ENCODE data around the gene SLCO4C1.

The SLCO4C1 gene

GRCh38 chr5:102289251-102289899 lies 6.7 kb downstream of the SLCO4C1 start:
- DNase-seq (ENCODE audit: insufficient read length, low spot score) (no peak), FAIRE-seq (no peak)
- TF ChIP-seq POLR2A (IDR thresholded peaks at IDR 0.05; ENCODE audit: low read depth, low read length) = no peak

DNA sequence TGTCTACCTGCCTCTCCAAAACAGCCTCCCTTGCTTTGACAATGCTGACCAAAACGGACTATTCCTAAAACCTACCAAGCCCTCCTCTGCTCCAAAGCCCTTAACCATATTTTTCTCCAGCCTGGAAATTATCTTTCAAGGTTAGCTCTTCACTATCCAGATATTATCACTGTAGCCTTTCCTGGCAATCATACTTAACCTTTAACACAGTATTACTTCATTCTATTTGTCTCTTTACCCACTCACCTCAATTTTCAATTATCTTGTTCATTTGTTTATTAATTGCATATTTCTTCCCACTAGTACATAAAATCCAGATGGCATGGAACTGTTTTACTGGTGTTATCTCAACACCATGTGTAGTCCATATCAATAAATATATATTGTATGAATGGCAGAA lies 7.5 kb downstream of the SLCO4C1 start:
- DNase-seq (ENCODE audit: insufficient read length, low spot score) (no peak), FAIRE-seq (no peak)
- no peak for TF ChIP-seq POLR2A (IDR thresholded peaks at IDR 0.05; ENCODE audit: low read depth, low read length)

GRCh38 chr5:102286476-102286875 lies 9.6 kb downstream of the SLCO4C1 start:
- DNase-seq (ENCODE audit: insufficient read length, low spot score) = no peak
- no peak for FAIRE-seq
- TF ChIP-seq POLR2A (IDR thresholded peaks at IDR 0.05; ENCODE audit: low read depth, low read length) = no peak

GRCh38 chr5:102283102-102283797 lies 12.8 kb downstream of the SLCO4C1 start:
- DNase-seq (ENCODE audit: insufficient read length, low spot score) = no peak
- FAIRE-seq = no peak
- TF ChIP-seq POLR2A (IDR thresholded peaks at IDR 0.05; ENCODE audit: low read depth, low read length) = no peak

- FAIRE-seq = no peak
- TF ChIP-seq POLR2A (IDR thresholded peaks at IDR 0.05; ENCODE audit: low read depth, low read length) = no peak
- no peak for DNase-seq (ENCODE audit: insufficient read length, low spot score)
Measured at GRCh38 chr5:102279711-102280110, 16.4 kb downstream of the SLCO4C1 start.

DNA sequence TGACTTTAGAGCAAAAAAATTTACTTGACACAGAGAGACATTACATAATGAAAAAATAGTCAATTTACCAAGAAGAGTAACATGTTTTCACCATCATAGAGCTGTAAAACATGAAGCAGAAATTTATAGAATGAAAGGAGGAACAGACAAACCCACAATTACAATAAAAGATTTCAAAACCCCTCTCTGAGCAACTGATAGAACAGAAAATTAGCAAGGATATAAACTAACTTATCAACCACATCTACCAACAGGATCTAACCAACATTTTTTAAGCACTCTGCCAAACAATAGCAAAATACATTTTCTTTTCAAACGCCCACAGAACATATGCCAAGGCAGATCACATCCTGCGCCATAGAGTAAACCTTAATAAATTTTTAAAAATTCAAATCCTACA lies 17.9 kb downstream of the SLCO4C1 start:
- DNase-seq (ENCODE audit: insufficient read length, low spot score) (no peak), FAIRE-seq (no peak)
- TF ChIP-seq POLR2A (IDR thresholded peaks at IDR 0.05; ENCODE audit: low read depth, low read length) = no peak

DNA sequence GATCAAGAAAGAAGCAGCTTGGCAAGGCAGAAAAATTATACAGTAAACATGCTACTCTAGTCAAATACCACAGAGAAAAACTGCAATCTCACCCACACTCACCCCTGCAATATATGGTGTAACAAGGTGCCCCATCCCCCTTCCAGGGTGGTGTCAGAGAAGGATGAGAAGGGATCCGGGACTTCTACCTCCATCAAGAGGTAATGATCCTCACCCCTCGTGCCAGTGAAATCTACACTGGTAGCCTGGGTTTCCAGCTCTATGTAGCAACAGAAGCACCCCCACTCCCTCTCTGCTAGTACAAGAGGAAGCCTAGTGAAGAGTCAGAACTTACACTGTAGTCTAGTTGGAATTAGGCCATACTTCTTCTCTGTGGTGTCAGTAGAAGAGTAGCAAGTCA lies 18.9 kb downstream of the SLCO4C1 start:
- TF ChIP-seq POLR2A (IDR thresholded peaks at IDR 0.05; ENCODE audit: low read depth, low read length) = no peak
- FAIRE-seq (no peak), DNase-seq (ENCODE audit: insufficient read length, low spot score) (no peak)

DNA sequence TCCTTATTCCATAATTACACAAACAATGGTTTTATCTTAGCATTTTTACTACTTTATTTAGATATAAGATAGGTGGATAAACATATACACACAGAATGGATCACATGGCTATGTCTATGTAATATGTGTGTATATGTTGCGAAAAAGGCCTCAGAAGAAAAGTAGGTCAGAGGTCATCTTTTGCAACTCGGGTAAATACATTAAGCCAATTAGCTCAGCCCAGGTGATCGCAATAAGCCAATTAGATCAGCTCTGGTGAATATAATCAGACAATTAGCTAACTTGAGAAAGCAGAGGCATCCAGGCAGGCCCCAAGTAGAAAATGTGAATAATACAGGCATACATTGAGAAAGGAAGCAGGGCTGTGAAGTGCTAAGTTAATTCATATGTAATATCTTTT lies 24.3 kb downstream of the SLCO4C1 start:
- no peak for FAIRE-seq
- no peak for DNase-seq (ENCODE audit: insufficient read length, low spot score)
- TF ChIP-seq POLR2A (IDR thresholded peaks at IDR 0.05; ENCODE audit: low read depth, low read length) = no peak

DNA sequence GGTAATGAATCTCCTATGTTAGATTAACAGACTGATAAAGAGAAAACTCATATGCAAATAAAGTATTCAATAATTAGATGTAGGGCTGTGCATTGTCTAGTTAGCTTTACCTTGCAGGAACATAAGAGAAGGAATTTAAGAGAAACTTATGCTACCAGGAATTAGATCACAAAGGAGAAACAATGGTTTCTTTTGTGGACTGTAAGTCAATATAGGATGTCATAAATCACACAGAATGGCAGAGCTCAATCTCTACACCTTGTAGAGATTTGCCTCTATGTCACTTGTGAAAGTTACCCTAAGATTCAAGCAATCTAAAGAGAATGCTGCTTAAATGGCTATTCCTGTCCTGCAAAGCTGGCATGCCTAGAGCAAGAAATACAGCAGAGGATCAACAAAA lies 26.0 kb downstream of the SLCO4C1 start:
- FAIRE-seq = no peak
- DNase-seq (ENCODE audit: insufficient read length, low spot score) = no peak
- no peak for TF ChIP-seq POLR2A (IDR thresholded peaks at IDR 0.05; ENCODE audit: low read depth, low read length)

DNA sequence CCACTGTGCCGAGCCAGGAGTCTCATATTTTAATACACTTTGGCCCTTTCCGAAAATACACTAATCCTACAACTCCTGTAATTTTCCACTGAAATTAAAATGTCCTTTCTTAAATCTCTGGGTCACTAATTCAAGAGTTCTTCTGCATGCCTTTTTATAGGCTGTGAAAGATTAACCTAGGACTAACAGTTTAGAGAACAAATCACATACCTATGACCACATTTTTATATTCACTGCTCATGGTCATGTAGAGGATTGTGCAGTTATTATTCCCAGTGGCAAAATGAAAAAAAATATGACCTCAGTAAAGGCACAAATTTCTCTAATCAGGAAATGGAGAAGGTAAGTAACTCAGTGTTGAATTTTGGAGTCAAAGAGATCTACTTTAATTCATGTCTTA lies 33.4 kb downstream of the SLCO4C1 start:
- DNase-seq (ENCODE audit: insufficient read length, low spot score) = no peak
- no peak for TF ChIP-seq POLR2A (IDR thresholded peaks at IDR 0.05; ENCODE audit: low read depth, low read length)
- no peak for FAIRE-seq

GRCh38 chr5:102249381-102249780 lies 46.7 kb downstream of the SLCO4C1 start:
- DNase-seq (ENCODE audit: insufficient read length, low spot score) = no peak
- no peak for FAIRE-seq
- no peak for TF ChIP-seq POLR2A (IDR thresholded peaks at IDR 0.05; ENCODE audit: low read depth, low read length)

GRCh38 chr5:102243213-102243612 lies 52.9 kb downstream of the SLCO4C1 start:
- TF ChIP-seq POLR2A (IDR thresholded peaks at IDR 0.05; ENCODE audit: low read depth, low read length) = no peak
- FAIRE-seq = no peak
- no peak for DNase-seq (ENCODE audit: insufficient read length, low spot score)

DNA sequence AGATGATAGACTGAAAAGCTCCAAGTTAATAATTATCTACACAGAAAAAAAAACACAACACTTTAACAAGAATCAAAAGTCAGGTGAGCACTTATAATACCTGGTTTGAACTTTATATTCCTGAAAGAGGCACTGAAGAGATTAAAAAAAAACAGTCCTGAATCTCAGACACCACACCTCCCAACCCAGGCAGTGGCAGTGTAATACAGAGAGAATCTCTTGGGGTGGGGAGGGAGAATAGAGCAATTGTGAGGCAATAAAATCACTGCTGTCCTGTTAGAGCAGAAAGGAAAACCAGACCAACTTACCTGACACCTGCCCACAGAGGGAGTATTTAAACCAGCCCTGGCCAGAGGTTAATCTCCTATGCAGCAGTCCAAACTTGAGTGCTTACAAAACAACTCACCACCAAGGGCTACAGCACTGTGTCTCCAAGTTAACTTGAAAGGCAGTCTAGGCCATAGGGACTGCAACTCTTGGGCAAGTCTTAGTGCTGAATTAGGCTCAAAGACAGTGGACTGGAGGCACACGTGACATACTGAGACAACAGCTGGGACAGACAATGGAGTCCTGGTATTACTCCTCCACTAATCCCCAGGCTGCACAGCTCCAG lies 54.2 kb downstream of the SLCO4C1 start:
- FAIRE-seq (no peak), DNase-seq (ENCODE audit: insufficient read length, low spot score) (no peak)
- TF ChIP-seq POLR2A (IDR thresholded peaks at IDR 0.05; ENCODE audit: low read depth, low read length) = no peak

- no peak for DNase-seq (ENCODE audit: insufficient read length, low spot score)
- no peak for TF ChIP-seq POLR2A (IDR thresholded peaks at IDR 0.05; ENCODE audit: low read depth, low read length)
- no peak for FAIRE-seq
Measured at GRCh38 chr5:102231693-102232619, 64.1 kb downstream of the SLCO4C1 start.

Data from H54 (cell line).